ENCODE data around the gene SSR3. TPM values are rescaled to one million over a fixed set of nuclear protein-coding genes. Genes with fewer than 3 reads are reported as not detected.

The SSR3 gene
- total and polyA plus RNA-seq, 9 of the 15 experiments (the other 6 are each of a cell fraction or from before 2014, with no cell fraction given), result 104 to 464 (median 307) TPM

DNA sequence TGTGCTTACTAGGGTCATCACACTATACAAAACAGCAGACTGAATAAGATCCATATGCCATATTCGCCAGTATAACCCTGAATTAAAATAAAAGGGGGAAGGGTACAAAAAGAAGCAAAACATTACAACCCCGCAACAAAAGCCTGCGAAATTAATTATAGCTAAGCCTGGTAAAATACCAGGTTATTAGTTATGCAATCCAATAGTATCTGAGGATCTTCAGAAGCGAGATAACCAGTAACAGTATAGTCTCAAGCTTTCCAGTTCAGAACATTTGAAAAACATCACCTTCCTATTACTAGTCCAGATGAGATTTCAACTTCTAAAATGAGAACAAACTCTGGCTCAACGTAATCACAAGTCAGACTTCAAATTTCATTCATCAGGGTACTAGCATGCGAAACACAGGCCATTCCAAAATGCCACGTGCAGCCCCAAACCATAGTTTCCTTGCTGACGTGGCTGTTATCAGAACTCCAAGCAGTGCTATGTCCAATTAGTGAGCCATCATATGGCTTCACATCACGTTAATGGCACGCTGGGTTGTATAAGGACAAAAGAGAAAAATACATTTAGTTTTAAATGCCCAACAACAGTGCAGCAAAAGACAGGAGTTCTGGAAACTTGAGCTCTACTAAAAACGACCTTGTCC, 1.1 kb downstream of the SSR3 start (continued):
- TF ChIP-seq, protein P1, sequence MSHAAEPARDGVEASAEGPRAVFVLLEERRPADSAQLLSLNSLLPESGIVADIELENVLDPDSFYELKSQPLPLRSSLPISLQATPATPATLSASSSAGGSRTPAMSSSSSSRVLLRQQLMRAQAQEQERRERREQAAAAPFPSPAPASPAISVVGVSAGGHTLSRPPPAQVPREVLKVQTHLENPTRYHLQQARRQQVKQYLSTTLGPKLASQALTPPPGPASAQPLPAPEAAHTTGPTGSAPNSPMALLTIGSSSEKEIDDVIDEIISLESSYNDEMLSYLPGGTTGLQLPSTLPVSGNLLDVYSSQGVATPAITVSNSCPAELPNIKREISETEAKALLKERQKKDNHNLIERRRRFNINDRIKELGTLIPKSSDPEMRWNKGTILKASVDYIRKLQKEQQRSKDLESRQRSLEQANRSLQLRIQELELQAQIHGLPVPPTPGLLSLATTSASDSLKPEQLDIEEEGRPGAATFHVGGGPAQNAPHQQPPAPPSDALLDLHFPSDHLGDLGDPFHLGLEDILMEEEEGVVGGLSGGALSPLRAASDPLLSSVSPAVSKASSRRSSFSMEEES (CRISPR knock-in tag; IDR thresholded peaks at IDR 0.05), result no peak
- no peak for TF ChIP-seq ZNF644 (tag; IDR thresholded peaks at IDR 0.05; ENCODE audit: low read depth)
- no peak for TF ChIP-seq FOS (IDR thresholded peaks at IDR 0.05; ENCODE audit: extremely low read depth, insufficient read length)
- TF ChIP-seq MBD2 (IDR thresholded peaks at IDR 0.05; ENCODE audit: borderline replicate concordance, low read depth), result no peak
- TF ChIP-seq ARID1B (IDR thresholded peaks at IDR 0.05), result peak; percentile 24
- TF ChIP-seq, protein P2, sequence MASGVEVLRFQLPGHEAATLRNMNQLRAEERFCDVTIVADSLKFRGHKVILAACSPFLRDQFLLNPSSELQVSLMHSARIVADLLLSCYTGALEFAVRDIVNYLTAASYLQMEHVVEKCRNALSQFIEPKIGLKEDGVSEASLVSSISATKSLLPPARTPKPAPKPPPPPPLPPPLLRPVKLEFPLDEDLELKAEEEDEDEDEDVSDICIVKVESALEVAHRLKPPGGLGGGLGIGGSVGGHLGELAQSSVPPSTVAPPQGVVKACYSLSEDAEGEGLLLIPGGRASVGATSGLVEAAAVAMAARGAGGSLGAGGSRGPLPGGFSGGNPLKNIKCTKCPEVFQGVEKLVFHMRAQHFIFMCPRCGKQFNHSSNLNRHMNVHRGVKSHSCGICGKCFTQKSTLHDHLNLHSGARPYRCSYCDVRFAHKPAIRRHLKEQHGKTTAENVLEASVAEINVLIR (CRISPR knock-in tag; IDR thresholded peaks at IDR 0.05), result peak; percentile 39; the same call in 1 of the 2 replicates
- TF ChIP-seq EP400 (IDR thresholded peaks at IDR 0.05), result peak; percentile 90
- 0 out of 4 replicates have a peak, but pooled peaks of 1 of the 2 experiments have one; percentile 4 for TF ChIP-seq RAD21 (CRISPR knock-in tag; conservative IDR thresholded peaks at IDR 0.05 in 1 of 2, IDR thresholded peaks at IDR 0.05 in 1 of 2)
- TF ChIP-seq NR3C1 (CRISPR knock-in tag; IDR thresholded peaks at IDR 0.05), result no peak
- TF ChIP-seq, protein P3, sequence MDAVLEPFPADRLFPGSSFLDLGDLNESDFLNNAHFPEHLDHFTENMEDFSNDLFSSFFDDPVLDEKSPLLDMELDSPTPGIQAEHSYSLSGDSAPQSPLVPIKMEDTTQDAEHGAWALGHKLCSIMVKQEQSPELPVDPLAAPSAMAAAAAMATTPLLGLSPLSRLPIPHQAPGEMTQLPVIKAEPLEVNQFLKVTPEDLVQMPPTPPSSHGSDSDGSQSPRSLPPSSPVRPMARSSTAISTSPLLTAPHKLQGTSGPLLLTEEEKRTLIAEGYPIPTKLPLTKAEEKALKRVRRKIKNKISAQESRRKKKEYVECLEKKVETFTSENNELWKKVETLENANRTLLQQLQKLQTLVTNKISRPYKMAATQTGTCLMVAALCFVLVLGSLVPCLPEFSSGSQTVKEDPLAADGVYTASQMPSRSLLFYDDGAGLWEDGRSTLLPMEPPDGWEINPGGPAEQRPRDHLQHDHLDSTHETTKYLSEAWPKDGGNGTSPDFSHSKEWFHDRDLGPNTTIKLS (IDR thresholded peaks at IDR 0.05; ENCODE audit: borderline replicate concordance, low read depth), result peak; percentile 98
- TF ChIP-seq, protein P4, sequence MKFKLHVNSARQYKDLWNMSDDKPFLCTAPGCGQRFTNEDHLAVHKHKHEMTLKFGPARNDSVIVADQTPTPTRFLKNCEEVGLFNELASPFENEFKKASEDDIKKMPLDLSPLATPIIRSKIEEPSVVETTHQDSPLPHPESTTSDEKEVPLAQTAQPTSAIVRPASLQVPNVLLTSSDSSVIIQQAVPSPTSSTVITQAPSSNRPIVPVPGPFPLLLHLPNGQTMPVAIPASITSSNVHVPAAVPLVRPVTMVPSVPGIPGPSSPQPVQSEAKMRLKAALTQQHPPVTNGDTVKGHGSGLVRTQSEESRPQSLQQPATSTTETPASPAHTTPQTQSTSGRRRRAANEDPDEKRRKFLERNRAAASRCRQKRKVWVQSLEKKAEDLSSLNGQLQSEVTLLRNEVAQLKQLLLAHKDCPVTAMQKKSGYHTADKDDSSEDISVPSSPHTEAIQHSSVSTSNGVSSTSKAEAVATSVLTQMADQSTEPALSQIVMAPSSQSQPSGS (CRISPR knock-in tag; IDR thresholded peaks at IDR 0.05), result no peak
- peak; percentile 33; the same call in 1 of the 2 replicates for TF ChIP-seq JUN (IDR thresholded peaks at IDR 0.05; ENCODE audit: borderline replicate concordance, low read depth, low read length)
- no peak for TF ChIP-seq JUN (CRISPR knock-in tag; IDR thresholded peaks at IDR 0.05; ENCODE audit: borderline replicate concordance)
- TF ChIP-seq, protein P5, sequence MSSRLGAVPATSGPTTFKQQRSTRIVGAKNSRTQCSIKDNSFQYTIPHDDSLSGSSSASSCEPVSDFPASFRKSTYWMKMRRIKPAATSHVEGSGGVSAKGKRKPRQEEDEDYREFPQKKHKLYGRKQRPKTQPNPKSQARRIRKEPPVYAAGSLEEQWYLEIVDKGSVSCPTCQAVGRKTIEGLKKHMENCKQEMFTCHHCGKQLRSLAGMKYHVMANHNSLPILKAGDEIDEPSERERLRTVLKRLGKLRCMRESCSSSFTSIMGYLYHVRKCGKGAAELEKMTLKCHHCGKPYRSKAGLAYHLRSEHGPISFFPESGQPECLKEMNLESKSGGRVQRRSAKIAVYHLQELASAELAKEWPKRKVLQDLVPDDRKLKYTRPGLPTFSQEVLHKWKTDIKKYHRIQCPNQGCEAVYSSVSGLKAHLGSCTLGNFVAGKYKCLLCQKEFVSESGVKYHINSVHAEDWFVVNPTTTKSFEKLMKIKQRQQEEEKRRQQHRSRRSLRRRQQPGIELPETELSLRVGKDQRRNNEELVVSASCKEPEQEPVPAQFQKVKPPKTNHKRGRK (tag; IDR thresholded peaks at IDR 0.05), result 0 out of 2 replicates have a peak, but pooled peaks have one; percentile 7
- TF ChIP-seq RCOR1 (IDR thresholded peaks at IDR 0.05; ENCODE audit: borderline replicate concordance in 1 of 2, low read depth in 2 of 2, low read length in 2 of 2), result 0 out of 4 replicates have a peak, but pooled peaks of 1 of the 2 experiments have one; percentile 20
- TF ChIP-seq, protein P6, sequence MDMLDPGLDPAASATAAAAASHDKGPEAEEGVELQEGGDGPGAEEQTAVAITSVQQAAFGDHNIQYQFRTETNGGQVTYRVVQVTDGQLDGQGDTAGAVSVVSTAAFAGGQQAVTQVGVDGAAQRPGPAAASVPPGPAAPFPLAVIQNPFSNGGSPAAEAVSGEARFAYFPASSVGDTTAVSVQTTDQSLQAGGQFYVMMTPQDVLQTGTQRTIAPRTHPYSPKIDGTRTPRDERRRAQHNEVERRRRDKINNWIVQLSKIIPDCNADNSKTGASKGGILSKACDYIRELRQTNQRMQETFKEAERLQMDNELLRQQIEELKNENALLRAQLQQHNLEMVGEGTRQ (CRISPR knock-in tag; IDR thresholded peaks at IDR 0.05), result no peak
- 0 out of 2 replicates have a peak, but pooled peaks have one; percentile 11 for TF ChIP-seq EP300 (IDR thresholded peaks at IDR 0.05; ENCODE audit: low read length)
- no peak for TF ChIP-seq WHSC1 (IDR thresholded peaks at IDR 0.05; ENCODE audit: low read length)
